ENCODE results near the gene LY6G6F. TPM values are rescaled to one million over a fixed set of nuclear protein-coding genes. Genes with fewer than 3 reads are reported as not detected.

LY6G6F gene
- total RNA-seq, 1 experiment from 2014 or later: not detected

- Histone ChIP-seq H3K4me3 (ENCODE audit: low read depth, low read length, poor library complexity, severe bottlenecking) (no peak overlapping the region), H3K36me3 (ENCODE audit: insufficient read depth, low read length, poor library complexity, severe bottlenecking) (peaks cover 19% of the 10 kb centered on the region), H3K9me3 (ENCODE audit: low read depth, low read length, poor library complexity, severe bottlenecking) (no peaks in the 10 kb centered on the region), H3K27ac (ENCODE audit: low read depth, low read length, poor library complexity, severe bottlenecking) (no peak overlapping the region), H3K4me1 (ENCODE audit: insufficient read depth, low read length, poor library complexity, severe bottlenecking) (peaks cover 39% of the 10 kb centered on the region), H3K27me3 (replicated peaks; ENCODE audit: insufficient read depth, low read depth, low read length, poor library complexity) (no peaks in the 10 kb centered on the region)
- POLR2A ChIA-PET (ENCODE audit: low non-redundant PET): no interaction called here
- BruUV-seq (replicated peaks): no TSS peak
- TF ChIP-seq EZH2 (IDR thresholded peaks at IDR 0.05; ENCODE audit: borderline replicate concordance, low read depth, low read length, poor library complexity, severe bottlenecking): no peak
- TF ChIP-seq CTCF (conservative IDR thresholded peaks at IDR 0.05; ENCODE audit: low read depth, low read length): no peak
- DNase-seq (ENCODE audit: low spot score): no peak
- intact Hi-C loops (cut with micrococcal nuclease; ENCODE audit: unreplicated experiment): loop anchor here (5.0 kb wide), 1 partner anchor 40 kb away; the partner anchor contains the start of gene PRRC2A
- CTCF ChIA-PET: interaction anchor here (0.6 kb wide), 1 partner anchor 42 kb away, joined by 7 read pairs; the partner anchor contains the start of gene PRRC2A
Measured at GRCh38 chr6:31662124-31662723, 44.4 kb upstream of the LY6G6F start.

- H3K9me3 ChIP-seq (ENCODE audit: low read depth, low read length, poor library complexity, severe bottlenecking): no peaks in the 10 kb centered on the region
- peak overlapping the region; percentile 94 for H3K4me3 ChIP-seq (ENCODE audit: low read depth, low read length, poor library complexity, severe bottlenecking)
- no peak for DNase-seq (ENCODE audit: low spot score)
- BruUV-seq (replicated peaks): no TSS peak
- H3K4me1 ChIP-seq (ENCODE audit: insufficient read depth, low read length, poor library complexity, severe bottlenecking): peaks cover 32% of the 10 kb centered on the region
- POLR2A ChIA-PET (ENCODE audit: low non-redundant PET): interaction anchor here (0.6 kb wide), 1 partner anchor 11 kb away, joined by 3 read pairs; the partner anchor contains the start of gene BAG6
- CTCF ChIA-PET: interaction anchor here (0.6 kb wide), 1 partner anchor 43 kb away, joined by 7 read pairs; the partner anchor contains the start of gene PRRC2A
- peak overlapping the region; percentile 97 for H3K27ac ChIP-seq (ENCODE audit: low read depth, low read length, poor library complexity, severe bottlenecking)
- H3K36me3 ChIP-seq (ENCODE audit: insufficient read depth, low read length, poor library complexity, severe bottlenecking): peaks cover 30% of the 10 kb centered on the region
- H3K27me3 ChIP-seq (replicated peaks; ENCODE audit: insufficient read depth, low read depth, low read length, poor library complexity): no peaks in the 10 kb centered on the region
- intact Hi-C loops (cut with micrococcal nuclease; ENCODE audit: unreplicated experiment): loop anchor here (5.0 kb wide), 1 partner anchor 41 kb away; the partner anchor contains the start of gene PRRC2A
- no peak for TF ChIP-seq CTCF (conservative IDR thresholded peaks at IDR 0.05; ENCODE audit: low read depth, low read length)
- no peak for TF ChIP-seq EZH2 (IDR thresholded peaks at IDR 0.05; ENCODE audit: borderline replicate concordance, low read depth, low read length, poor library complexity, severe bottlenecking)
Measured at GRCh38 chr6:31663126-31663960, 43.3 kb upstream of the LY6G6F start.

GRCh38 chr6:31663961-31664789 lies 42.5 kb upstream of the LY6G6F start:
- intact Hi-C loops (cut with micrococcal nuclease; ENCODE audit: unreplicated experiment): loop anchor here (2.0 to 5.0 kb wide), 3 partner anchors 42 to 171 kb away; partner anchors contain the start of gene PRRC2A
- POLR2A ChIA-PET (ENCODE audit: low non-redundant PET): interaction anchor here (0.5 to 0.7 kb wide), 3 partner anchors 12 to 234 kb away, joined by 3 to 6 read pairs (median 4); partner anchors contain the start of gene BAG6
- peak; percentile 83 for DNase-seq (ENCODE audit: low spot score)
- BruUV-seq (replicated peaks): TSS peak; percentile 65
- TF ChIP-seq CTCF (conservative IDR thresholded peaks at IDR 0.05; ENCODE audit: low read depth, low read length) (no peak), EZH2 (IDR thresholded peaks at IDR 0.05; ENCODE audit: borderline replicate concordance, low read depth, low read length, poor library complexity, severe bottlenecking) (no peak)
- no peaks in the 10 kb centered on the region for H3K27me3 ChIP-seq (replicated peaks; ENCODE audit: insufficient read depth, low read depth, low read length, poor library complexity)
- CTCF ChIA-PET: interaction anchor here (0.5 to 1.0 kb wide), 4 partner anchors 65 to 288 kb away, joined by 3 read pairs; no protein-coding TSS in a partner anchor
- H3K27ac ChIP-seq (ENCODE audit: low read depth, low read length, poor library complexity, severe bottlenecking): peak overlapping the region; percentile 97
- H3K4me1 ChIP-seq (ENCODE audit: insufficient read depth, low read length, poor library complexity, severe bottlenecking): peaks cover 24% of the 10 kb centered on the region
- H3K9me3 ChIP-seq (ENCODE audit: low read depth, low read length, poor library complexity, severe bottlenecking): no peaks in the 10 kb centered on the region
- H3K36me3 ChIP-seq (ENCODE audit: insufficient read depth, low read length, poor library complexity, severe bottlenecking): peaks cover 39% of the 10 kb centered on the region
- peak overlapping the region; percentile 94 for H3K4me3 ChIP-seq (ENCODE audit: low read depth, low read length, poor library complexity, severe bottlenecking)

Measured in A673 (cell line).